Endothelial cell (in vitro differentiated cells): ENCODE measurements around the gene LDHAL6B. TPM values are rescaled to one million over a fixed set of nuclear protein-coding genes. Genes with fewer than 3 reads are reported as not detected.
A peak's percentile ranks its signal among the peaks of the same experiment; 100 is the strongest.

Experiments
- DNase-seq: peaks from one replicate; pipeline ENCODE4 v3.0.0; 2021; ENCODE audit warnings: low spot score
- H3K27ac Mint-ChIP-seq: one replicate; pipeline ENCODE4 v1.8.0; 2021; ENCODE audit warnings: mixed read lengths, inconsistent platforms; ENCODE audit not compliant: unreplicated experiment
- H3K27me3 Mint-ChIP-seq: one replicate; pipeline ENCODE4 v1.8.0; 2021; ENCODE audit warnings: mild to moderate bottlenecking, moderate library complexity, mixed read lengths, inconsistent platforms; ENCODE audit not compliant: unreplicated experiment
- H3K36me3 Mint-ChIP-seq: one replicate; pipeline ENCODE4 v1.8.0; 2021; ENCODE audit warnings: mild to moderate bottlenecking, low read depth, mixed read lengths, inconsistent platforms; ENCODE audit not compliant: unreplicated experiment
- H3K4me1 Mint-ChIP-seq: one replicate; pipeline ENCODE4 v1.8.0; 2021; ENCODE audit warnings: mild to moderate bottlenecking, mixed read lengths, inconsistent platforms; ENCODE audit not compliant: unreplicated experiment
- H3K4me3 Mint-ChIP-seq: one replicate; pipeline ENCODE4 v1.8.0; 2021; ENCODE audit warnings: mild to moderate bottlenecking, mixed read lengths, inconsistent platforms; ENCODE audit not compliant: unreplicated experiment
- H3K9me3 Mint-ChIP-seq: one replicate; pipeline ENCODE4 v1.8.0; 2021; ENCODE audit warnings: mixed read lengths, inconsistent platforms; ENCODE audit not compliant: unreplicated experiment
- total RNA-seq: library from RNA; stranded (reverse); fragmentation: NEBNext Ultra II Directional; extraction: Animal tissue kit (Norgen Biotek cat#: 25700); gene quantifications from one replicate; pipeline ENCODE4 v1.2.1, GENCODE V29; 2021; ENCODE audit not compliant: unreplicated experiment
- TF ChIP-seq, protein P1 (sequence below): fragments of 200-600 bp; sonication (generic); IDR thresholded peaks from one replicate; pipeline ENCODE4 v1.5.0; 2021; ENCODE audit warnings: antibody characterized with exemption; ENCODE audit not compliant: unreplicated experiment

LDHAL6B gene
- total RNA-seq, 1 donor from 2014 or later = not detected

DNA sequence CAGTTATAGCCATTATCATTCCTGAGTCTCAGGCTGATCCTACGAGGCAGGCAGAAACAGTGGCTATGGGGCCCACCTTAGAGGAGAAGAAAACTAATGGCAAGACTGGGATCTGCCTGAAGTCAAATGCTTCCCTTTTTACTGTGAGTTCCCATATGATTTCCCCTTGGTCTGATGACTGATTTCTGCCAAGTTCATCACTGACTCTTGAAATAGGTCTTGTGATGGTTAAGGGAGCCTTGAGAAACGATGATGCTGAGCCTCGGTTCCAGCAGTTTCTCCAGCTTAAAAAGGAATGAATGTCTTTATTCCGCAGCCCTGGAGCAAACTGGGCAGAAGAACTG is 29.4 kb upstream of the LDHAL6B start:
- peaks cover 4% of the 10 kb centered on the region for H3K9me3 Mint-ChIP-seq
- H3K4me1 Mint-ChIP-seq = peaks cover 29% of the 10 kb centered on the region
- H3K4me3 Mint-ChIP-seq = no peak overlapping the region
- DNase-seq = no peak
- H3K27ac Mint-ChIP-seq = no peak overlapping the region
- H3K27me3 Mint-ChIP-seq = peaks cover 1% of the 10 kb centered on the region
- TF ChIP-seq, protein P1, sequence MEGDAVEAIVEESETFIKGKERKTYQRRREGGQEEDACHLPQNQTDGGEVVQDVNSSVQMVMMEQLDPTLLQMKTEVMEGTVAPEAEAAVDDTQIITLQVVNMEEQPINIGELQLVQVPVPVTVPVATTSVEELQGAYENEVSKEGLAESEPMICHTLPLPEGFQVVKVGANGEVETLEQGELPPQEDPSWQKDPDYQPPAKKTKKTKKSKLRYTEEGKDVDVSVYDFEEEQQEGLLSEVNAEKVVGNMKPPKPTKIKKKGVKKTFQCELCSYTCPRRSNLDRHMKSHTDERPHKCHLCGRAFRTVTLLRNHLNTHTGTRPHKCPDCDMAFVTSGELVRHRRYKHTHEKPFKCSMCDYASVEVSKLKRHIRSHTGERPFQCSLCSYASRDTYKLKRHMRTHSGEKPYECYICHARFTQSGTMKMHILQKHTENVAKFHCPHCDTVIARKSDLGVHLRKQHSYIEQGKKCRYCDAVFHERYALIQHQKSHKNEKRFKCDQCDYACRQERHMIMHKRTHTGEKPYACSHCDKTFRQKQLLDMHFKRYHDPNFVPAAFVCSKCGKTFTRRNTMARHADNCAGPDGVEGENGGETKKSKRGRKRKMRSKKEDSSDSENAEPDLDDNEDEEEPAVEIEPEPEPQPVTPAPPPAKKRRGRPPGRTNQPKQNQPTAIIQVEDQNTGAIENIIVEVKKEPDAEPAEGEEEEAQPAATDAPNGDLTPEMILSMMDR = no peak
- peaks cover 51% of the 10 kb centered on the region for H3K36me3 Mint-ChIP-seq

DNA sequence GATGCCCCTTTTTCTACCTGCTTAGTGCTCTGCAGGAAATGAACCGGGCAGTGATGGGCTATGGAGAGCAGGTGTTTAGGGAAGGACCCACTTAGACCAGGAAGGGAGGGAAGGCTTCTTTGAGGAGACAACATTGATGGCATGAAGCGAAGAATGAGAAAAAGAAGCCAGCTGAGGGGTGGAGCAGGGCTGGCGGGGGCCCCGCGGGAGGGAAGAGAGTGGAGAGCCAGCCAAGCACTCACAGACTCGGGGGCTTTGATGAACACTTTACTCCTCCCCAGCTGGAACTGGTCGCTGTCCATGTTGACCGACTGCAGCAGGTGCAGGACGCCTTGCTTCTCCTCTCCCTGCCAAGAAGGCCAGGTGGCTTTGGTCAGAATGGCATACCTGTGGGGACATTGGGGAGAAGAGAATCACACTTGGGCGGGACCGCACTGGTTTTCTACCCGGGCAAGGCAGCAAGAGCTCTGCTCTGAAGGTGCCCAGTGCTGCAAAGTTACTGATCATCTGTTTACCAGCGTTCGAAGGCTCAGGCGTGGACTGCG is 28.4 kb upstream of the LDHAL6B start:
- H3K4me1 Mint-ChIP-seq = peaks cover 29% of the 10 kb centered on the region
- peaks cover 1% of the 10 kb centered on the region for H3K27me3 Mint-ChIP-seq
- TF ChIP-seq, protein P1 = no peak
- peaks cover 4% of the 10 kb centered on the region for H3K9me3 Mint-ChIP-seq
- H3K4me3 Mint-ChIP-seq = no peak overlapping the region
- H3K27ac Mint-ChIP-seq = no peak overlapping the region
- no peak for DNase-seq
- peaks cover 58% of the 10 kb centered on the region for H3K36me3 Mint-ChIP-seq

DNA sequence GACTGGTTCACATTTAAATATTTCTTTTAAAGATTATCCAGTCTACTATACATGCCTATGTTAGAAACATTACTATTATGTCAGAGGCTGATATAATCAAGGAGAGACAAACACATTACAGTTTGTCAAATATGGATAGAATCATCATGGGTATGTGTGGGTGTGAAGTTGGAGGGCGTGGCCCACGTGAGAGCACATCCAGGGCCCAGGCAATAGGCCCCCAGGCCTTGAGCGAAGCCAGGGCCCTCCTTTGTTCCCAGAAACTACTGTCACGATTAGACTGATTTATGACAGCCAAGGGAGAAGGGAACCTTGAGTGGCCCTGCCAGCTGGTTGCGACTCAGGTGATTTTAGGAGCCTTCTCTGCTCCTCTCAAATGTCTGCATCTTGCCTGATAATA is 26.9 kb upstream of the LDHAL6B start:
- Mint-ChIP-seq H3K4me3 (no peak overlapping the region), H3K9me3 (peaks cover 4% of the 10 kb centered on the region), H3K4me1 (peaks cover 29% of the 10 kb centered on the region), H3K36me3 (peaks cover 64% of the 10 kb centered on the region), H3K27me3 (peaks cover 1% of the 10 kb centered on the region), H3K27ac (peak overlapping the region; percentile 33)
- TF ChIP-seq, protein P1 = no peak
- no peak for DNase-seq

DNA sequence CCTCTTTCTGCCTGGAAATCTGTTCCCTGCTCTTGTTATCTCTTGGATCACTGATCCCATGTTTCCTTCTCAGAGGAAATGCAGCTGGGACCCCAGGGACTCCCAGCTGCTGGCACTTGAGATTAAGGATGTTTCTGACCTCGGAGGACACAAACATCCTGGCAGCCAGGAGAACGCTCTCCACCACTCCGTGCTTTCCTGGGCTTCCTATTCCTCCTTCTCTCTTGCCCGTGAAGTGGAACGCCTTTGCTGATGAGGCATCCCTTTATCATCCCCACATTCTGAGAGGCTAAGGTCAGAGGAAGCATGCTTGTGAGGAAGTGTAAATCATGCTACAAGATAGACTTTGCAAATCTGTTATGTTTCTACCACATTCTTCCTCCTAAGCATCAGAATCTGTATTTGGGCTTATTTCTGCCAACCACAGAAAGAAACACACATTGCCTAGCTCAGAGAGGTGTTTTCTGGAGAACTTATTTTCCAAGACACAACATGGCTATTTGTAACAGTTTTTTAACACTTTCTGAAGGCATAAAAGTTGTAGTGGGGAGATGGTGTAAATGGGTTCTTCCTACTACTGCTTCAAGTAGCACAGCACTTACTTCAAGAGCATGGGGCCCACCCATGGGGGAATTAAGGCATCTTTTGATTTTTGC is 25.6 kb upstream of the LDHAL6B start:
- H3K4me3 Mint-ChIP-seq = peak overlapping the region; percentile 50
- TF ChIP-seq, protein P1 = no peak
- peaks cover 22% of the 10 kb centered on the region for H3K4me1 Mint-ChIP-seq
- H3K9me3 Mint-ChIP-seq = peaks cover 4% of the 10 kb centered on the region
- DNase-seq = peak; percentile 19
- H3K36me3 Mint-ChIP-seq = peaks cover 69% of the 10 kb centered on the region
- peaks cover 1% of the 10 kb centered on the region for H3K27me3 Mint-ChIP-seq
- peak overlapping the region; percentile 44 for H3K27ac Mint-ChIP-seq

DNA sequence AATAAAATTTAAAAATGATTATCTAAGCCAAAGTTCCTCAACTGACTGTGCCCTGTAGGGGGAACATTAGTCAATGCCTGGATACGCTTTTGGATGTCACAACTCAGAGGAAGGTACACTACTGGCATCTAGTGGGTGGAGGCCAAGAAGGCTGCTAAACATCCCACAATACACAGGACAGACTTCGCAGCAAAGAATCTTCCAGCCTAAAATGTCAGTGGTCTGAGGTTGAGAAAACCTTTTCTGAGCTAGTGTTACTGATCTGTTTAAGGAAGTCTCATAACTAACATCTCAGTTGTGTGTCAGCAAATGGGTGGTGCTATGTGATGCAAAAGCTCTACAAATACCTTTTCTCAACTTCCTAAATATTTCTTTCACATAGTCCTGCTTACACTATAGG is 20.9 kb upstream of the LDHAL6B start:
- Mint-ChIP-seq H3K4me1 (peaks cover 10% of the 10 kb centered on the region), H3K27me3 (no peaks in the 10 kb centered on the region), H3K36me3 (peaks cover 55% of the 10 kb centered on the region)

More for the DNA sequence above, 20.9 kb upstream of the LDHAL6B start:
- no peak for DNase-seq
- no peak overlapping the region for H3K4me3 Mint-ChIP-seq
- peaks cover 4% of the 10 kb centered on the region for H3K9me3 Mint-ChIP-seq
- no peak overlapping the region for H3K27ac Mint-ChIP-seq
- TF ChIP-seq, protein P1 = no peak
